AG04450 (cell line): Measurements from ENCODE around the gene KCTD3. TPM values are rescaled to one million over a fixed set of nuclear protein-coding genes. Genes with fewer than 3 reads are reported as not detected.

Experiments used
- CTCF ChIA-PET: fragments of 300-600, 350-600 bp; formaldehyde crosslinking; extraction: SDS; loops from one replicate; lab custom pipeline; 2022; ENCODE audit warnings: antibody characterized with exemption, inconsistent platforms; lab: Charles Lee
- POLR2A ChIA-PET: fragments of 350-600 bp; formaldehyde crosslinking; extraction: SDS; loops from one replicate; lab custom pipeline; 2021; ENCODE audit warnings: antibody characterized with exemption, inconsistent platforms; lab: Yijun Ruan, JAX
- DNase-seq: peaks from one replicate; pipeline ENCODE4 v3.0.0-alpha.2; 2011; ENCODE audit warnings: low read depth, low spot score
- H3K27ac ChIP-seq: one replicate; pipeline ENCODE4 v1.5.1; 2012; ENCODE audit warnings: low read depth, low read length, control low read depth
- H3K27me3 ChIP-seq: one replicate; pipeline ENCODE4 v1.6.0; 2012; ENCODE audit warnings: low read length; ENCODE audit not compliant: control insufficient read depth, insufficient read depth
- H3K4me3 ChIP-seq: 2 replicates; pipeline ENCODE4 v1.5.1; 2011; ENCODE audit warnings: mild to moderate bottlenecking, low read depth, low read length, control low read depth
- H3K9me3 ChIP-seq: 2 replicates; pipeline ENCODE4 v1.5.1; 2012; ENCODE audit warnings: low read length; ENCODE audit not compliant: control insufficient read depth, insufficient read depth
- CTCF ChIP-seq: IDR thresholded peaks from 2 replicates; pipeline ENCODE4 v1.5.1; 2011; ENCODE audit warnings: low read depth, low read length, control low read depth, inconsistent platforms
- polyA plus RNA-seq: library from polyadenylated mRNA; depleted of rRNA; stranded (reverse); fragments of >200 nt; gene quantifications from 2 replicates; pipeline ENCODE4 v1.2.3, GENCODE V29; 2011

Gene KCTD3
- polyA plus RNA-seq, 1 experiment, result 85.0 TPM

GRCh38 chr1:215637041-215637573, 70.0 kb downstream of the KCTD3 start:
- Histone ChIP-seq H3K27ac (peak overlapping the region; percentile 69), H3K27me3 (no peaks in the 10 kb centered on the region), H3K4me3 (peak overlapping the region; percentile 18), H3K9me3 (no peaks in the 10 kb centered on the region)
- ChIA-PET POLR2A (no interaction called here), CTCF (no interaction called here)
- TF ChIP-seq CTCF, result no peak; the same call in 1 of the 2 replicates
- DNase-seq, result peak; percentile 79

GRCh38 chr1:215640429-215641148, 73.5 kb downstream of the KCTD3 start:
- CTCF ChIA-PET, result interaction anchor here (0.6 kb wide), 1 partner anchor 1457 kb away, joined by 3 read pairs; no protein-coding TSS in a partner anchor
- no peak for TF ChIP-seq CTCF

GRCh38 chr1:215643592-215644321, 76.7 kb downstream of the KCTD3 start:
- POLR2A ChIA-PET, result no interaction called here
- CTCF ChIA-PET, result no interaction called here

More at GRCh38 chr1:215640429-215641148, 73.5 kb downstream of the KCTD3 start:
- no peak for DNase-seq
- POLR2A ChIA-PET, result no interaction called here
- H3K27ac ChIP-seq, result no peak overlapping the region
- no peak overlapping the region for H3K4me3 ChIP-seq
- H3K27me3 ChIP-seq, result no peaks in the 10 kb centered on the region
- no peaks in the 10 kb centered on the region for H3K9me3 ChIP-seq

GRCh38 chr1:215645182-215645581, 78.1 kb downstream of the KCTD3 start:
- no peak for DNase-seq
- CTCF ChIA-PET, result no interaction called here
- no peak overlapping the region for H3K4me3 ChIP-seq
- no peaks in the 10 kb centered on the region for H3K27me3 ChIP-seq
- no peak overlapping the region for H3K27ac ChIP-seq
- H3K9me3 ChIP-seq, result no peaks in the 10 kb centered on the region
- no peak for TF ChIP-seq CTCF
- POLR2A ChIA-PET, result no interaction called here

More at GRCh38 chr1:215643592-215644321, 76.7 kb downstream of the KCTD3 start:
- DNase-seq, result no peak
- H3K9me3 ChIP-seq, result no peaks in the 10 kb centered on the region
- no peak overlapping the region for H3K27ac ChIP-seq
- H3K4me3 ChIP-seq, result no peak overlapping the region
- no peak for TF ChIP-seq CTCF
- H3K27me3 ChIP-seq, result no peaks in the 10 kb centered on the region

- H3K27ac ChIP-seq, result no peak overlapping the region
- no peaks in the 10 kb centered on the region for H3K9me3 ChIP-seq
- no peaks in the 10 kb centered on the region for H3K27me3 ChIP-seq
- ChIA-PET CTCF (no interaction called here), POLR2A (no interaction called here)
- DNase-seq, result no peak
- TF ChIP-seq CTCF, result no peak
- no peak overlapping the region for H3K4me3 ChIP-seq
Measured at GRCh38 chr1:215645861-215646260, 78.8 kb downstream of the KCTD3 start.
